Thymus (tissue), 14 donors: Measurements from ENCODE around the gene DPYSL5. TPM values are rescaled to one million over a fixed set of nuclear protein-coding genes. Genes with fewer than 3 reads are reported as not detected.

Experiments used
- DNase-seq, 9 donors: peaks; one replicate each; pipeline ENCODE4 v3.0.0-alpha.2; 2013; ENCODE audit warnings: low spot score in 9 of 9, low read depth in 6 of 9, missing footprints in 1 of 9
- H3K27ac ChIP-seq, 2 donors: one replicate each; pipeline ENCODE4 v1.5.1; 2013; ENCODE audit warnings: control low read depth in 1 of 2, low read depth in 1 of 2, low read length in 1 of 2, mild to moderate bottlenecking in 1 of 2, moderate library complexity in 1 of 2
- H3K27me3 ChIP-seq, 2 donors: one replicate each; pipeline ENCODE4 v1.5.1; 2013; ENCODE audit warnings: low read length in 1 of 2; ENCODE audit not compliant: control insufficient read depth in 2 of 2, insufficient read depth in 1 of 2
- H3K36me3 ChIP-seq, 2 donors: one replicate each; pipeline ENCODE4 v1.5.1; 2013; ENCODE audit warnings: low read length in 1 of 2, mild to moderate bottlenecking in 1 of 2, moderate library complexity in 1 of 2; ENCODE audit not compliant: control insufficient read depth in 2 of 2, insufficient read depth in 2 of 2
- H3K4me1 ChIP-seq, 2 donors: one replicate each; pipeline ENCODE4 v1.5.1; 2013; ENCODE audit warnings: low read length in 2 of 2; ENCODE audit not compliant: control insufficient read depth in 2 of 2, insufficient read depth in 2 of 2
- H3K4me3 ChIP-seq, 2 donors: one replicate each; pipeline ENCODE4 v1.5.1; 2013; ENCODE audit warnings: low read length in 2 of 2, control low read depth in 1 of 2, mild to moderate bottlenecking in 1 of 2
- H3K9me3 ChIP-seq, 2 donors: one replicate each; pipeline ENCODE4 v1.5.1; 2013; ENCODE audit warnings: low read length in 1 of 2, mild to moderate bottlenecking in 1 of 2; ENCODE audit not compliant: control insufficient read depth in 2 of 2, insufficient read depth in 1 of 2
- WGBS: extraction: QIAGEN DNeasy Blood & Tissue Kit; methylation state at CpG from one replicate; pipeline ENCODE4 v1.1.7; 2013; 5-methylcytosine and 5-hydroxymethylcytosine counted together
- long read RNA-seq, 10 donors: transcript quantifications; one replicate each; lab custom pipeline, GENCODE V29; 2026
- polyA plus RNA-seq: library from polyadenylated mRNA; stranded (reverse); fragments of 200-250 nt; gene quantifications from one replicate; pipeline ENCODE4 v1.2.3, GENCODE V29; 2013
- total RNA-seq: library from RNA; stranded (reverse); fragments of 120-200 nt; gene quantifications from one replicate; pipeline ENCODE4 v1.2.4, GENCODE V29; 2013
- donor health status: healthy.

DPYSL5 gene, protein sequence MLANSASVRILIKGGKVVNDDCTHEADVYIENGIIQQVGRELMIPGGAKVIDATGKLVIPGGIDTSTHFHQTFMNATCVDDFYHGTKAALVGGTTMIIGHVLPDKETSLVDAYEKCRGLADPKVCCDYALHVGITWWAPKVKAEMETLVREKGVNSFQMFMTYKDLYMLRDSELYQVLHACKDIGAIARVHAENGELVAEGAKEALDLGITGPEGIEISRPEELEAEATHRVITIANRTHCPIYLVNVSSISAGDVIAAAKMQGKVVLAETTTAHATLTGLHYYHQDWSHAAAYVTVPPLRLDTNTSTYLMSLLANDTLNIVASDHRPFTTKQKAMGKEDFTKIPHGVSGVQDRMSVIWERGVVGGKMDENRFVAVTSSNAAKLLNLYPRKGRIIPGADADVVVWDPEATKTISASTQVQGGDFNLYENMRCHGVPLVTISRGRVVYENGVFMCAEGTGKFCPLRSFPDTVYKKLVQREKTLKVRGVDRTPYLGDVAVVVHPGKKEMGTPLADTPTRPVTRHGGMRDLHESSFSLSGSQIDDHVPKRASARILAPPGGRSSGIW
- 0.09 TPM for total RNA-seq
- polyA plus RNA-seq = 0.16 TPM
- long read RNA-seq, donor 1 = 0 reads
- long read RNA-seq, donor 2 = 0 reads
- long read RNA-seq, donor 3 = 0 reads
- long read RNA-seq, donor 4 = 0 reads
- long read RNA-seq, donor 5 = 0 reads
- long read RNA-seq, donor 6 = 0 reads
- long read RNA-seq, donor 7 = 0 reads
- long read RNA-seq, donor 8 = 0 reads
- long read RNA-seq, donor 9 = 0 reads
- long read RNA-seq, donor 10 = 0 reads

DNA sequence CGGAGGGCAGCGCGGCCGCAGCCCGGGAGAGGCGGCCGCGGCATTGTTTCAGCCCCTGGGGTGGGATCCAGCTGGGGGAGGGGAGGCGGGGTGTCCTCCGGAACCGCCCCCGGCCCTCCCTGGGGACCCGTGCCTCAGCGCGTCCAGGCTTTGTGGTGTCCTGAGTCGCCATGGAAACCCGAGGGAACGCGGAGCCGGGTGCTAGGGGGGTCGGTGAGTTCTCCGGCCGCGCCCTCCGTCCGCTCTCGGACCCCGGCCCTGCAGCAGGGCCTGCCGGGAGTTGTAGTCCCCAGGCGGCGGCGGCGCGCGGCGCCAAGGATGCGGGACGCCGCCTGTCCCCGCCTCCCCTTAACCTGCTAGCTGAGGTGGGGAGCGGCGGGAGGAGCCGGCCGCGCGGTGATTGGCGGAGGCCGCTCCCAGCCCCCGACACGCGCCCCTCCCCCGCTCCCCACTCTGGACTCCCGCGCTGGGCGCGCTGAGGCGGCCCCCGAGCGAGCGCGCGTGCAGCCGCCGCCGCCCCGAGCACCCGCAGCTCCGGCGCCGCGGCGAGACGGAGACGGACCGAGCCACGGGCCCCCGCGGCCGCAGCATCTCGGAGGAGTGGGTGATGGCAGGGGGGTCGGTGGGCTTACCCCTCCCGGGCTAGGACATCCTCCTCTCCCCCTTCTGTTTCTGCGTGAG lies at the start of gene DPYSL5:
TSS of gene DPYSL5 (plus strand) at position 478 of the 681 bp plus-strand sequence. CDS start 50,368 bp downstream, outside the sequence.
- peak in 1 of 9 donors; percentile 5 for DNase-seq
- H3K4me3 ChIP-seq = peak within 1 kb of the TSS in 1 of 2 donors; percentile 44
- peaks cover 15 to 24% of the 10 kb centered on the region in 2 donors for H3K4me1 ChIP-seq
- H3K9me3 ChIP-seq = peaks cover 1 to 10% of the 10 kb centered on the region in 2 donors
- peaks cover 64 to 90% of the 10 kb centered on the region in 2 donors for H3K27me3 ChIP-seq
- under 1% methylated on average over 83 of the region's 83 CpGs for WGBS
- no peaks in the 10 kb centered on the region for H3K36me3 ChIP-seq
- no peak within 1 kb of the TSS for H3K27ac ChIP-seq

DNA sequence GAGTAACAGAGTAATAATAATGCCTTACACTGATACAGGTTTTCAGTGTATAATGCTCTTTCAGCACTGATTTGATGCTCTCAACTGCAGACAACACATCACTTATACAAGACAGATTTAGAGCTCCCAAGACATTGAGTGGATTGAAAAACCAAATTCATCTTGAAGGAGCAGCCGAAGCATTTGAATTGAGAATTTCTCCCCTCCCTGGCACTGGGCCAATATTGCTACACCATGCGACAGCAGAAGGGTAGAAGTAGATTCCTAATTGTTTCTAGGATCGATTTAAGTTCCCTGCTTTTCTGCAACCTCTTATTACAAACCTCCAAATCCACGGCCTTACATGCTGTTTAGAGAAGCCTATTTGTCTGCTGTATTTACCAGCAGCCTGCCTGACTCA lies 46.6 kb upstream of the DPYSL5 start:
- Histone ChIP-seq H3K4me1 (no peaks in the 10 kb centered on the region), H3K36me3 (peaks cover 23 to 30% of the 10 kb centered on the region in 2 donors), H3K9me3 (no peaks in the 10 kb centered on the region), H3K4me3 (no peak overlapping the region), H3K27ac (no peak overlapping the region), H3K27me3 (no peaks in the 10 kb centered on the region)
- WGBS = 85% methylated on average over 4 of the region's 4 CpGs
- DNase-seq = no peak

DNA sequence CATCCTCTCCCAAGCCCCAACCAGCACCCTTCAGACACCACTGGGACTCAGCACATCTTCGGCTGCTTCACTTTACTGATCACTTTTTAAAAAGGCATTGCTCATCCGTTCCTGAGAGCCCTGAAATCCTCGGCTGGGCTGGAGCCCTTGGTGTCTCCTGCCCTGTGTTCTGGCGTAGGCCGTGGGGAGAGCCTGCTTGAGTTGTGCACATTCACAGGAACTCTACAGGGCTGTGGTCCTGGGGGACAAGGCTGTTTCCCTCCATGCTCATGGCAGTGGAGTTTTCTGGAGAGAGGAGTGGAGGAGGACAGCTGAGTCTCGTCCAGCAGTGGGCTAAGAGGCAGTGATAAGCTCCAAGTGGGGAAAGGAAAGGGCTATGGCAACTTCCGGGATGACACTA lies 46.1 kb upstream of the DPYSL5 start:
- no peak overlapping the region for H3K4me3 ChIP-seq
- H3K9me3 ChIP-seq = no peaks in the 10 kb centered on the region
- DNase-seq = no peak
- H3K27me3 ChIP-seq = no peaks in the 10 kb centered on the region
- no peaks in the 10 kb centered on the region for H3K4me1 ChIP-seq
- WGBS = over 99% methylated on average over 7 of the region's 7 CpGs
- H3K36me3 ChIP-seq = peaks cover 19 to 27% of the 10 kb centered on the region in 2 donors
- no peak overlapping the region for H3K27ac ChIP-seq

DNA sequence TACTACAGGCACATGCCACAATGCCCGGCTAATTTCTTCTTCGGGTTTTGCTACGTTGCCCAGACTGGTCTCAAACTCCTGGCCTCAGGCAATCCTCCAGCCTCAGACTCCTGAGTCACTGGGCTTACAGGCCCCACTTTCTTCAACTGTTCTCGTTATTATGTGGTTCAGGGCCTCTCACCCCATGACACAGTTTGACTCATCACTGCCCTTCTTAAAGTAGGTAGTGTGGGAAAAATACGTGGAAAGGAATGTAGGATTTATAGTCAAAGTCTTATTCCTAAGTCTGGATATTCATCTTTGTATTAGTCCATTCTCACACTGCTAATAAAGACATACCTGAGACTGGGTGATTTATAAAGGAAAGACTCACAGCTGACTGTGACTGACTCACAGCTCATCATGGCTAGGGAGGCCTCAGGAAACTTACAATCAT lies 42.7 kb upstream of the DPYSL5 start:
- no peak for DNase-seq
- Histone ChIP-seq H3K27ac (no peak overlapping the region), H3K4me1 (peaks cover 5 to 13% of the 10 kb centered on the region in 2 donors), H3K27me3 (no peaks in the 10 kb centered on the region), H3K36me3 (peaks cover 7 to 12% of the 10 kb centered on the region in 2 donors), H3K9me3 (no peaks in the 10 kb centered on the region), H3K4me3 (no peak overlapping the region)
- 85% methylated on average over 5 of the region's 5 CpGs for WGBS

DNA sequence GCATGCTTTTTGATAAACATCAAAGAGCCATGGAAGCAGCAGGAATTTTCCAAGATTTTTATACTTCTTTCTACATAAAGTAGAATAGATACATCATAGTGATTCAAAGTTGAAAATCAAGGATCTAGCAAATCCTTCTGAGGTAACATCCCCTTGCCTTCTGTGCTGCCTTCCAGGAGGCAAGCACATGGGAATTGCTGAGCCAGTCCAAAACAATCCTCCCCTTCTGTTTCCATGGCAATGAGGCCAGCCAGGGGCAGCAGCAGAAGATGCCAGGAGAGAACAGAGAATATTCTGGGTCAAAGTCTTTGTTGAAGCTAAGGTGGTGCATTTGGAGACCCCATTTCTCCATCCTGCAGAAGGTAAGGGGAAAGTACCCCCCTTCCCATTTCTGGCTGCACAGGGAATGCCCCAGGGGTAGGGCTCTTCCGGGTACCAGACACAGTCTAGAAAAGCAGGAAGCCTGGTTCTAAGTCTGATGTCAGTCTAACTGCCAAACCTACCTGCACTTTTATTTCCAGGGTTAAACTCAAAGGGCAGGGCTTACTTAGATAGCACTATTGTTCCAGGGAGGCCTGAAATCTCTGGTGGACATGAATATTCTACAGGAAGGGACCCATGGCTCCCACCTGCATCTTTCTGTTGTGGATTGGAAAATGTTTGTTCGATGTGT lies 40.0 kb upstream of the DPYSL5 start:
- Histone ChIP-seq H3K27me3 (no peaks in the 10 kb centered on the region), H3K4me3 (no peak overlapping the region), H3K36me3 (no peaks in the 10 kb centered on the region), H3K27ac (peak overlapping the region in 1 of 2 donors; percentile 18), H3K9me3 (no peaks in the 10 kb centered on the region), H3K4me1 (peaks cover 15 to 27% of the 10 kb centered on the region in 2 donors)
- DNase-seq = no peak
- 69% methylated on average over 2 of the region's 2 CpGs for WGBS

DNA sequence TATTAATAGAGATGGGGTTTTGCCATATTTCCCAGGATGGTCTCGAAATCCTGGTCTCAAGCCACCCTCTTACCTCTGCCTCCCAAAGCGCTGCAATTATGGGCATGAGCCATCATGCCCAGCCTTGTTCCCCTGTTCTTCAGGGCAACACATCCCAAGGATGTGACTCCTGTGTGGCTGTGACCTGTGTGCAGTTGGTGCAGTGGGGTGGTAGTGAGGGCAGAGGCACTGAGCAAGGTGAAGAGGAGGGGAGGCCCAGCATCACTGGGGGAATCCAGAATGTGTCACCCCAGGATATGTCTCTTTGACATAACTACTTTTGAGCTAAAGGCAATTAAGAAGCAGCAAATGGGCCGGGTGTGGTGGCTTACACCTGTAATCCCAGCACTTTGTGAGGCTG lies 38.7 kb upstream of the DPYSL5 start:
- Histone ChIP-seq H3K27me3 (no peaks in the 10 kb centered on the region), H3K36me3 (no peaks in the 10 kb centered on the region), H3K4me1 (peaks cover 15 to 27% of the 10 kb centered on the region in 2 donors), H3K27ac (peak overlapping the region in 1 of 2 donors; percentile 42), H3K4me3 (no peak overlapping the region), H3K9me3 (no peaks in the 10 kb centered on the region)
- WGBS = 96% methylated on average over 3 of the region's 3 CpGs
- no peak for DNase-seq

DNA sequence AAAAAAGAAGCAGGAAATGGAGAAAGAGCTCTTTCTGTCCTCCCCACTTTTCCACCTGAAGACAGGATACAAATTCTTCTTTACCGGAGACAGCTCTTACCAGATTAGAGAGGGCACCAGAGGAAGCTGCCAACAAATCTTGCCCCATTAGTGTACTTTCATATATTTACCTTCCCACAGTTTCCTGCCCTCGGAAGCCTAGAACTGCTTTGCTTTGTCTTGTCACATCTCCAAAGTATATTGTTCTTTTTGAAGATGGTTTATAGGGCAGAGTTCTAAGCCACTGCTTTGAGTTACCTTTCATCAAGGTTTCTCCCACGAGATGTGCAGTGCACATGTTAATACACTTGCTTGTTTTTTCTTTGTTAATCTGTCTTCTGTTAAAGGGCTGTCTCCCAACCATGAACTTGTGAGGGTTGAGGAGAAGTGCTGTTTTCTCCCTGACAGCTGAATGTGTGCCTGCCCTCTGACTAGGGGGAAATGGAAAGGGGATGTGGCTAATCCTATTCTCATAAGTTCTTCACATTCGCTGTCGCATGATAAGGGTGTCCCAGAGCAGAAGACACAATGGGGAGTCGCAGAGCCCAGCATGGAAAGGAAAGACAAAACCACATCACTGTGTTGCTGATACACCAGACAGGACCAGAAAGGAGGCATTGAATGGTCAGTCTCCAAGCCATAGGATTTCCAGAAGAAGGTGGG lies 37.9 kb upstream of the DPYSL5 start:
- Histone ChIP-seq H3K4me3 (no peak overlapping the region), H3K27me3 (peaks cover 0 to 2% of the 10 kb centered on the region in 2 donors), H3K9me3 (peaks cover 0 to 2% of the 10 kb centered on the region in 2 donors), H3K36me3 (no peaks in the 10 kb centered on the region), H3K4me1 (peaks cover 15 to 27% of the 10 kb centered on the region in 2 donors), H3K27ac (peak overlapping the region in 1 of 2 donors; percentile 70)
- 1% methylated on average over 6 of the region's 6 CpGs for WGBS
- peak in 7 of 9 donors; percentile 6 to 75 (median 26) for DNase-seq

DNA sequence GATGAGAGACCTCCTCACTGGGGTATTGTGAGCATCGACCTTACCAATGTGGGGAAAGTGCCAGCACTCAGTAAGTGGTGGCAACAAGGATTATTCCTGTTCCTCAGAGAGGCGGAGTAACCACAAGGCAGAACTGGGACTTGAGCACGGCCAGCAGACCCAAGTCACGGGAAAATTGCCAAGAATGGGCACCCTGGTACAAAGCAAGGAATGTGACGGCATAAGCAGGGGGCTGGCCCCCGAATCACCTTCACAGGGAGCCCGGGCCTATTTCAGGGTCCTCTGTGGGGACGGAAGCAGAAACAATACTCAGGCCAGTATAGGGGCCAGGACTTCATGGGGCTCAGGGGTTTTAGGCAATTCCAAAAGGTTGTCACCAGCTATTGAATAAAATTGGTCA lies 36.7 kb upstream of the DPYSL5 start:
- peaks cover 0 to 4% of the 10 kb centered on the region in 2 donors for H3K27me3 ChIP-seq
- H3K27ac ChIP-seq = no peak overlapping the region
- H3K36me3 ChIP-seq = no peaks in the 10 kb centered on the region
- no peak for DNase-seq
- peaks cover 0 to 4% of the 10 kb centered on the region in 2 donors for H3K9me3 ChIP-seq
- peaks cover 15 to 27% of the 10 kb centered on the region in 2 donors for H3K4me1 ChIP-seq
- no peak overlapping the region for H3K4me3 ChIP-seq
- 94% methylated on average over 8 of the region's 8 CpGs for WGBS
